Right lobe of liver (tissue), 4 donors: ENCODE measurements around the gene CNOT6L.

Experiments
- CTCF ChIP-seq, 4 donors: fragments of 200-600 bp in 3 of 4; fragments of 450-650 bp in 1 of 4; IDR thresholded peaks; one replicate each; pipeline versions ENCODE4 v1.5.1 to v1.8.0; 2016 to 2022; ENCODE audit warnings: antibody characterized with exemption in 4 of 4, mild to moderate bottlenecking in 2 of 4
- POLR2A ChIP-seq: fragments of 450-650 bp; IDR thresholded peaks from one replicate; pipeline ENCODE4 v1.6.1; 2017; ENCODE audit warnings: antibody characterized with exemption, mild to moderate bottlenecking
- donor health status: DM: no; HTN: no; CAD: no.
- donor health status: DM: no; HTN: no; CAD: no.
- donor health status: DM: no; HTN: yes; CAD: no.

- no peak for TF ChIP-seq CTCF (IDR thresholded peaks at IDR 0.05)
- no peak for TF ChIP-seq POLR2A
Observed at GRCh38 chr4:77728420-77728819, 90.7 kb downstream of the CNOT6L start.
